Ovary (tissue), 3 donors: Measurements from ENCODE around the gene PTH2R.

Source experiments
- CTCF ChIP-seq, 3 donors: fragments of 450-650 bp in 2 of 3; fragments of 200-600 bp in 1 of 3; IDR thresholded peaks; one replicate each; pipeline versions ENCODE4 v1.5.1 to v1.8.0; 2016 to 2022; ENCODE audit warnings: antibody characterized with exemption in 3 of 3, mild to moderate bottlenecking in 1 of 3
- POLR2A ChIP-seq: fragments of 450-650 bp; IDR thresholded peaks from one replicate; pipeline ENCODE4 v1.6.1; 2017; ENCODE audit warnings: antibody characterized with exemption, mild to moderate bottlenecking, moderate library complexity
- donor health status: DM: no; HTN: no; CAD: no.

- TF ChIP-seq CTCF (IDR thresholded peaks at IDR 0.05) (no peak), POLR2A (no peak)
Measured at GRCh38 chr2:208509586-208509985, 103.0 kb downstream of the PTH2R start.
